ENCODE measurements around the gene C10orf90. TPM values are rescaled to one million over a fixed set of nuclear protein-coding genes. Genes with fewer than 3 reads are reported as not detected.

Gene C10orf90
- polyA plus RNA-seq, 3 donors = not detected

DNA sequence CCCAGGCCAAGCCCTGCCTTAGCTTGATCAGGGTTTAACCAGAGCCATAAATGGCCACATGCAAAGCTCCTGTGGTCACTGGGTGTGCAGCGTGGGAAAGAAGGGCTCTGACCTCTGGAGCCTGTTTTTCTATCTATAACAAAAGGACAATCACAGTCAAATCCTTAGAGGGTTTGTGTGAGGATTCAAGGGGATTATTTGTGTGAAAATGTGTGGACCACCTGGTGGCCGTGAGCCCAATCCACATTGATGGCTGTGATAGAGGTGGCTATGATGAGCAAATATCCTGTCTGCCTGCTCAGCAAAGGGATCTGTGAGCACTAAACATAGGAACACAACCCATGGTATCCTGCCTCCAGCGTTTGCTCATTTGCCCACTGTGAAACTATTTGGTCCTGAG lies 107.1 kb downstream of the C10orf90 start:
- Histone ChIP-seq H3K9me3 (replicated peaks in 1 of 2; ENCODE audit: control insufficient read depth in 1 of 2, insufficient read depth in 1 of 2, low read length in 2 of 2) (peaks cover 0 to 2% of the 10 kb centered on the region in 2 donors), H3K27me3 (ENCODE audit: control insufficient read depth in 2 of 2, insufficient read depth in 2 of 2, low read length in 2 of 2) (no peaks in the 10 kb centered on the region), H3K4me2 (replicated peaks; ENCODE audit: extremely low read depth, low read length, poor library complexity, severe bottlenecking) (no peak overlapping the region), H3K4me1 (ENCODE audit: control insufficient read depth in 1 of 2, insufficient read depth in 2 of 2, low read length in 2 of 2) (no peaks in the 10 kb centered on the region), H3K79me2 (ENCODE audit: insufficient read depth, low read length) (no peaks in the 10 kb centered on the region), H4K20me1 (ENCODE audit: insufficient read depth, low read length) (no peaks in the 10 kb centered on the region), H3K4me3 (replicated peaks in 1 of 3; ENCODE audit: low read depth in 2 of 3, low read length in 3 of 3) (no peak overlapping the region), H3K27ac (ENCODE audit: low read depth in 1 of 2, low read length in 2 of 2) (no peak overlapping the region), H2AFZ (ENCODE audit: insufficient read depth, low read depth, low read length, poor library complexity, severe bottlenecking) (no peak overlapping the region), H3K36me3 (replicated peaks in 1 of 2; ENCODE audit: control insufficient read depth in 1 of 2, insufficient read depth in 2 of 2, low read length in 2 of 2) (no peaks in the 10 kb centered on the region), H3K9ac (ENCODE audit: insufficient read depth, low read length, poor library complexity, severe bottlenecking) (no peak overlapping the region)
- Mint-ChIP-seq H3K36me3 (no peaks in the 10 kb centered on the region), H3K4me1 (no peaks in the 10 kb centered on the region), H3K9me3 (peaks cover 0 to 7% (median 0%) of the 10 kb centered on the region in 7 donors), H3K4me3 (no peak overlapping the region), H3K27ac (no peak overlapping the region), H3K27me3 (ENCODE audit: low read depth in 3 of 3) (peaks cover 2 to 4% (median 3%) of the 10 kb centered on the region in 3 donors)
- TF ChIP-seq, protein P1, sequence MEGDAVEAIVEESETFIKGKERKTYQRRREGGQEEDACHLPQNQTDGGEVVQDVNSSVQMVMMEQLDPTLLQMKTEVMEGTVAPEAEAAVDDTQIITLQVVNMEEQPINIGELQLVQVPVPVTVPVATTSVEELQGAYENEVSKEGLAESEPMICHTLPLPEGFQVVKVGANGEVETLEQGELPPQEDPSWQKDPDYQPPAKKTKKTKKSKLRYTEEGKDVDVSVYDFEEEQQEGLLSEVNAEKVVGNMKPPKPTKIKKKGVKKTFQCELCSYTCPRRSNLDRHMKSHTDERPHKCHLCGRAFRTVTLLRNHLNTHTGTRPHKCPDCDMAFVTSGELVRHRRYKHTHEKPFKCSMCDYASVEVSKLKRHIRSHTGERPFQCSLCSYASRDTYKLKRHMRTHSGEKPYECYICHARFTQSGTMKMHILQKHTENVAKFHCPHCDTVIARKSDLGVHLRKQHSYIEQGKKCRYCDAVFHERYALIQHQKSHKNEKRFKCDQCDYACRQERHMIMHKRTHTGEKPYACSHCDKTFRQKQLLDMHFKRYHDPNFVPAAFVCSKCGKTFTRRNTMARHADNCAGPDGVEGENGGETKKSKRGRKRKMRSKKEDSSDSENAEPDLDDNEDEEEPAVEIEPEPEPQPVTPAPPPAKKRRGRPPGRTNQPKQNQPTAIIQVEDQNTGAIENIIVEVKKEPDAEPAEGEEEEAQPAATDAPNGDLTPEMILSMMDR (IDR thresholded peaks at IDR 0.05) = no peak
- WGBS (ENCODE audit: insufficient coverage) = 80% methylated on average over 2 of the region's 3 CpGs
- DNase-seq = no peak
- intact Hi-C loops (cut with micrococcal nuclease) = no loop called here

DNA sequence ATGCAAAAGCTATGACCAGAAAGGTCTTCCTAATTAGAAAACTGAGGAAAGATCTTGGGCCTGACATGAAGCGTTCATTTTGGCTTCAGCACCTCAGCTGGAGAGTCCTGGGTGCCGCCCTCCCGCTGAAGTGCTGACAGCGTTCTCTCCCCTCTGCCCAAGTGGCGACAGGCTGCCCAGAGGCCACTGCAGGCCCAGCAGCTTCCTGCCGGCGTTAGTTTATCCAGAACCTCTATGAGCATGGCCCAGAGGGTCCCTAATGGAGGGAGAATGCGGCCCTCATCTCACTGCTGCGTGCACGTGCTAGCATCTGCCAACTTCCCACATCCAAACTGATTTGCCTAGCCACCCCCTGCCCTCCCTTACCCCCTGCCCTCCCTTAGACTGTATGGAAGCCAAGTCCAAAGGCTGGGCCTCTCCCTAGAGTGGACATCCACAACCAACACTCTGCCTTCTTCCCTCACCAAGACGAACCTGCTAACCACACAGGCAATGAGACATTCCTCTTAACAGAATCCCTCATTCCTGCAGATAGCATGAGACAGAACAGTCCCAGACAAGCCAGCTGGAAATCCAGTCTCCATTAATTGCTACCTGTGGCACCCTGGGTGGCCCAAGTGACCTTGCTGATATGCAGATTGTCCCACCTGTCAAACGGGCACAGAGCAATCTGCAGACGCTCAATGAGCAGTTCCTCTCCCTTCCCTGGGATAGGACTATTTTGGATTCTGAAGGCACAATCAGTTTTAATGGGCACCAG lies 108.4 kb downstream of the C10orf90 start:
- intact Hi-C loops (cut with micrococcal nuclease) = no loop called here
- H4K20me1 ChIP-seq (ENCODE audit: insufficient read depth, low read length) = no peaks in the 10 kb centered on the region
- Mint-ChIP-seq H3K36me3 (no peaks in the 10 kb centered on the region), H3K4me1 (no peaks in the 10 kb centered on the region), H3K27me3 (ENCODE audit: low read depth in 3 of 3) (peaks cover 0 to 4% (median 2%) of the 10 kb centered on the region in 3 donors), H3K9me3 (peaks cover 0 to 5% (median 0%) of the 10 kb centered on the region in 7 donors), H3K27ac (peak overlapping the region in 1 of 7 donors; percentile 46), H3K4me3 (no peak overlapping the region)
- TF ChIP-seq, protein P1 (IDR thresholded peaks at IDR 0.05) = no peak
- H3K36me3 ChIP-seq (replicated peaks in 1 of 2; ENCODE audit: control insufficient read depth in 1 of 2, insufficient read depth in 2 of 2, low read length in 2 of 2) = no peaks in the 10 kb centered on the region
- no peak overlapping the region for H3K27ac ChIP-seq (ENCODE audit: low read depth in 1 of 2, low read length in 2 of 2)
- no peaks in the 10 kb centered on the region for H3K27me3 ChIP-seq (ENCODE audit: control insufficient read depth in 2 of 2, insufficient read depth in 2 of 2, low read length in 2 of 2)
- no peak for DNase-seq
- H2AFZ ChIP-seq (ENCODE audit: insufficient read depth, low read depth, low read length, poor library complexity, severe bottlenecking) = no peak overlapping the region
- no peaks in the 10 kb centered on the region for H3K4me1 ChIP-seq (ENCODE audit: control insufficient read depth in 1 of 2, insufficient read depth in 2 of 2, low read length in 2 of 2)
- no peaks in the 10 kb centered on the region for H3K79me2 ChIP-seq (ENCODE audit: insufficient read depth, low read length)
- no peak overlapping the region for H3K4me2 ChIP-seq (replicated peaks; ENCODE audit: extremely low read depth, low read length, poor library complexity, severe bottlenecking)
- no peak overlapping the region for H3K4me3 ChIP-seq (replicated peaks in 1 of 3; ENCODE audit: low read depth in 2 of 3, low read length in 3 of 3)
- 70% methylated on average over 13 of the region's 13 CpGs for WGBS (ENCODE audit: insufficient coverage)
- H3K9ac ChIP-seq (ENCODE audit: insufficient read depth, low read length, poor library complexity, severe bottlenecking) = no peak overlapping the region
- H3K9me3 ChIP-seq (replicated peaks in 1 of 2; ENCODE audit: control insufficient read depth in 1 of 2, insufficient read depth in 1 of 2, low read length in 2 of 2) = peaks cover 0 to 2% of the 10 kb centered on the region in 2 donors
